Psoas muscle (tissue), 8 donors: ENCODE measurements around the gene PIMREG. TPM values are rescaled to one million over a fixed set of nuclear protein-coding genes. Genes with fewer than 3 reads are reported as not detected.
"Not testable (repeated sequence)": the region's sequence is repeated elsewhere in the genome, so short reads cannot be mapped to it uniquely, and the experiment has no call there.

Source experiments
- ATAC-seq, 4 donors: fragments of 200-7000 bp; cut with Tn5 transposase; one replicate each; pipeline ENCODE4 v1.9.1; 2020; ENCODE audit warnings: moderate library complexity in 3 of 4, mild to moderate bottlenecking in 2 of 4
- DNase-seq, 2 donors: peaks; one replicate each; pipeline ENCODE4 v3.0.0-alpha.2; 2020
- H3K27ac ChIP-seq: fragments of 200-600 bp; one replicate; pipeline ENCODE4 v1.8.0; 2022
- H3K27me3 ChIP-seq, 3 donors: fragments of 200-600 bp in 1 of 3; one replicate each; pipeline versions ENCODE4 v1.6.1 to v1.8.0; 2013 to 2022; ENCODE audit warnings: low read length in 2 of 3, mild to moderate bottlenecking in 2 of 3, moderate library complexity in 1 of 3; ENCODE audit not compliant: insufficient read depth in 3 of 3
- H3K36me3 ChIP-seq, 2 donors: fragments of 200-600 bp in 1 of 2; one replicate each; pipeline versions ENCODE4 v1.6.1 to v1.8.0; 2013 to 2022; ENCODE audit warnings: low read depth in 1 of 2, mild to moderate bottlenecking in 1 of 2, moderate library complexity in 1 of 2; ENCODE audit not compliant: insufficient read depth in 1 of 2
- H3K4me1 ChIP-seq: fragments of 200-600 bp; one replicate; pipeline ENCODE4 v1.8.0; 2022
- H3K4me3 ChIP-seq: fragments of 200-600 bp; one replicate; pipeline ENCODE4 v1.8.0; 2022; ENCODE audit warnings: mild to moderate bottlenecking
- H3K9me3 ChIP-seq: fragments of 200-600 bp; one replicate; pipeline ENCODE4 v1.8.0; 2022
- CTCF ChIP-seq: fragments of 200-600 bp; IDR thresholded peaks from one replicate; pipeline ENCODE4 v1.8.0; 2022; ENCODE audit warnings: antibody characterized with exemption
- WGBS, 3 donors: extraction: QIAGEN DNeasy Blood & Tissue Kit; methylation state at CpG; one replicate each; pipeline versions ENCODE4 v1.1.6 to v1.1.7; 2013; 5-methylcytosine and 5-hydroxymethylcytosine counted together
- intact Hi-C, 2 donors: fragments of 100-400 bp; cut with DNase I; formaldehyde crosslinking; loops; one replicate each; pipeline versions ENCODE4 v1.11.0 to v1.14.2; 2022
- polyA plus RNA-seq, 3 donors: library from polyadenylated mRNA; stranded (reverse); fragments of 200-250 nt; gene quantifications; one replicate each; pipeline ENCODE4 v1.2.3, GENCODE V29; 2013
- total RNA-seq, 4 donors: library from RNA; stranded (reverse); fragmentation: NEBNext Ultra II Directional in 2 of 4; extraction: Animal tissue kit (Norgen Biotek cat#: 25700) in 2 of 4; gene quantifications; one replicate each; pipeline versions ENCODE4 v1.2.1 to v1.2.4, GENCODE V29; 2021 to 2023
- donor health status: healthy with polysubstance abuse.
- donor health status: DM: no; HTN: no; CAD: no; lungs with moderate emphysema.
- donor health status: Bipolar disorder and iron deficiency.
- donor health status: healthy.
- donor health status: DM: yes; HTN: yes; CAD: no.
- donor health status: DM: no; HTN: no; CAD: no.
- donor health status: DM: no; HTN: no; CAD: no.
- donor health status: DM: yes; HTN: yes; CAD: no.

Gene PIMREG
- total and polyA plus RNA-seq, 7 donors, result 0.18 to 0.38 (median 0.21) TPM; not detected in 4

DNA sequence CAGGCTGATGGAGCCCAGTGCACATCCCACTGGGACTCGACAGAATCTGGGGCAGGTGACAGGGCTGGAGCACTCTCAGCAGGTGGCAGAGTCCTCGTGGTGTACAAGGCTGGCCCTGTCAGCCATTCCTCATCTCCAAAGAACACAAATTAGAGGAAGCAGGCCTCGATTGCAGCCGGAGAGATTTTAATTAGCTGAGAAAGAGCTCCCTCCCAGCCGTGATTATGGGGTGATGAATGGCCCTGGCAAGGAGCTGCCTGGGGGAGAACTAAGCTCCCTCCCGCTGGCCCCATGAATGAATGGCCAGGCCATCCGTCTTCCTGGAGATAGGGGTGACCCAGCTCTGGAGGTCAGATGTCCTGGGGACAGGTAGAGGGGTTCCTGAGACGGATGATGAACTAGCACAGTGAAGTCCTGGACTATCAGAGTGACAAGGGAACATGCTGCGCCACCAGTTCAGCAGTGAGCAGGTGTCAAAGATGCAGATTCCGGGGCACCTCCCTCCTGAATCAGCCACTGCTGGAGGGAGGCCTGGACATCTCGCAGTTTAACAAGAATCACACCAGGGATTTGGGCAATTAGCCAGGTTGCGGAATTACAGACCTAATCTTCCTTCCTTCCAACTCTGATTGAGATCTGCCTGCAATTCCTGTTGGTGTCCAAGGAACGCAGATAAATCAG lies 35.5 kb downstream of the PIMREG start:
- 55 to 58% (median 55%) methylated on average over 13 of the region's 13 CpGs for WGBS, 3 donors
- intact Hi-C loops, result loop anchor here (10.0 kb wide), 1 partner anchor 165 kb away; the partner anchor contains the start of genes KIAA0753 (in 2 of the 2) and TXNDC17 (in 2 of the 2)
- no peaks in the 10 kb centered on the region for H3K4me1 ChIP-seq

GRCh38 chr17:6480303-6480675 lies 36.0 kb downstream of the PIMREG start:
- TF ChIP-seq CTCF, result no peak
- no peak for DNase-seq
- peaks cover 0 to 2% (median 0%) of the 10 kb centered on the region in 3 donors for H3K27me3 ChIP-seq
- no peaks in the 10 kb centered on the region for H3K9me3 ChIP-seq
- H3K36me3 ChIP-seq, result no peaks in the 10 kb centered on the region
- H3K4me1 ChIP-seq, result no peaks in the 10 kb centered on the region
- intact Hi-C loops, result no loop called here
- WGBS, 3 donors, result 56 to 60% (median 60%) methylated on average over 8 to 9 of the region's 9 CpGs
- no peak overlapping the region for H3K27ac ChIP-seq
- no peak overlapping the region for H3K4me3 ChIP-seq
- no peak for ATAC-seq

More for the DNA sequence above, 35.5 kb downstream of the PIMREG start:
- no peak overlapping the region for H3K27ac ChIP-seq
- ATAC-seq (no peak), DNase-seq (no peak)
- no peaks in the 10 kb centered on the region for H3K36me3 ChIP-seq
- peaks cover 0 to 2% (median 0%) of the 10 kb centered on the region in 3 donors for H3K27me3 ChIP-seq
- no peak overlapping the region for H3K4me3 ChIP-seq
- no peak for TF ChIP-seq CTCF
- no peaks in the 10 kb centered on the region for H3K9me3 ChIP-seq

- DNase-seq (no peak), ATAC-seq (no peak)
- Histone ChIP-seq H3K27me3 (peaks cover 0 to 4% (median 0%) of the 10 kb centered on the region in 3 donors), H3K4me3 (no peak overlapping the region), H3K27ac (no peak overlapping the region), H3K9me3 (no peaks in the 10 kb centered on the region), H3K4me1 (no peaks in the 10 kb centered on the region), H3K36me3 (no peaks in the 10 kb centered on the region)
- TF ChIP-seq CTCF, result no peak
- 80 to 91% (median 90%) methylated on average over 6 of the region's 6 CpGs for WGBS, 3 donors
- intact Hi-C loops, result no loop called here
Measured at GRCh38 chr17:6482105-6482455, 37.8 kb downstream of the PIMREG start.

DNA sequence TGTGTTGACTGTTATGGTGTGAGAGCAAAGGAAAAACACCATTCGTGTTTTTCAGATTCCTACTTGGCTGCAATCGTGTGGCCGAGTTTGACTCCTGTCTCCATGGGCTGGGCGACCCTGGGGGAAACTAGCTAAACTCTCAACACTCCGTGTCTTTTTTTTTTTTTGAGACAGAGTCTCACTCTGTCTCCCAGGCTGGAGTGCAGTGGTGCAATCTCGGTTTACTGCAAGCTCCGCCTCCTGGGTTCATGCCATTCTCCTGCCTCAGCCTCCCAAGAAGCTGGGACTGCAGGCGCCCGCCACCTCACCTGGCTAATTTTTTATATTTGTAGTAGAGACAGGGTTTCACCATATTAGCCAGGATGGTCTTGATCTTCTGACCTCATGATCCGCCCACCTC lies 38.5 kb downstream of the PIMREG start:
- ATAC-seq, H3K4me1 ChIP-seq, H3K4me3 ChIP-seq, H3K9me3 ChIP-seq, H3K36me3 ChIP-seq, intact Hi-C loops, H3K27me3 ChIP-seq, DNase-seq, H3K27ac ChIP-seq: not testable (repeated sequence)
- WGBS, 3 donors, result 71 to 77% (median 76%) methylated on average over 10 of the region's 10 CpGs

DNA sequence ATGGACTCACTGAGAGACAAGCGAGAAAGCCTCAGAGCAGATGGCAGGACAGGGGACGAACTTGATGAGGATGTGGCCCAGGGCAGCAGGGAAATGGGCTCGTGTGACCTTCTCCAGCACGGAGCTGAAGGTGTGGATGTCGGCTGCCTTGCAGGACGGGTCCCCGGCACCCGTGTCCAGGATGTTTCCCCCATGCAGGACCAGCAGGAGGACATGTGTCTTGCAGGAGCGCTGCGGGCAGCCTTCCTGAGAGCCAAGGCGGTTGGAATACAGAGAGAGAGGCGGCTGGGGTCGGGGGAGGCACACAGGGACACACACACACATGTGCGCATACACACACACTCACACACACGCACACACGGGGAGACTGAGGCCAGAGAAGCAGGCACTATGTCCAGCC lies 39.3 kb downstream of the PIMREG start:
- intact Hi-C loops, result no loop called here
- H3K27ac ChIP-seq, result no peak overlapping the region
- no peak for DNase-seq
- H3K36me3 ChIP-seq, result no peaks in the 10 kb centered on the region
- H3K27me3 ChIP-seq, result peaks cover 0 to 6% (median 0%) of the 10 kb centered on the region in 3 donors
- H3K9me3 ChIP-seq, result no peaks in the 10 kb centered on the region
- no peak for ATAC-seq
- no peak overlapping the region for H3K4me3 ChIP-seq
- H3K4me1 ChIP-seq, result no peaks in the 10 kb centered on the region
- TF ChIP-seq CTCF, result no peak
- 86 to 88% (median 88%) methylated on average over 16 of the region's 16 CpGs for WGBS, 3 donors
